Endothelial cell of umbilical vein (primary cell): ENCODE results near the gene SLC22A17. TPM values are rescaled to one million over a fixed set of nuclear protein-coding genes. Genes with fewer than 3 reads are reported as not detected.
"Not testable (repeated sequence)": the region's sequence is repeated elsewhere in the genome, so short reads cannot be mapped to it uniquely, and the experiment has no call there.

ENCODE experiments used
- BruUV-seq: library from RNA; stranded (reverse); fragments of 400-500 nt; replicated peaks from 2 replicates; lab custom pipeline; 2021; lab: Mats Ljungman, UMichigan
- CTCF ChIA-PET: fragments of 300-600, 350-600 bp; sonication (Branson Sonifier 250); formaldehyde crosslinking; loops from one replicate; lab custom pipeline; 2021; ENCODE audit warnings: antibody characterized with exemption, inconsistent platforms; lab: Charles Lee
- POLR2A ChIA-PET: fragments of 300-600, 350-600 bp; sonication (Branson Sonifier 250); formaldehyde crosslinking; loops from one replicate; lab custom pipeline; 2021; ENCODE audit warnings: antibody characterized with exemption, inconsistent platforms; lab: Charles Lee
- DNase-seq: peaks from one replicate; pipeline ENCODE4 v3.0.0-alpha.2; 2011; ENCODE audit warnings: low read depth, low spot score
- FAIRE-seq: peaks from 2 replicates; lab custom pipeline; 2011; peaks lifted over from hg19 to GRCh38; lab: Jason Lieb, UNC
- H2AFZ ChIP-seq: 2 replicates; pipeline ENCODE4 v1.6.0; 2012; ENCODE audit warnings: low read depth, low read length, control low read depth, inconsistent platforms
- H3K27ac ChIP-seq: 2 replicates; pipeline ENCODE4 v1.5.1; 2011; ENCODE audit warnings: low read depth, mild to moderate bottlenecking, control low read depth, low read length, moderate library complexity; ENCODE audit not compliant: insufficient read depth
- H3K27me3 ChIP-seq, 2 experiments: 2 replicates each; pipeline versions ENCODE4 v1.6.0 to v1.6.1; 2011; ENCODE audit warnings: low read length in 2 of 2, mixed read lengths in 1 of 2; ENCODE audit not compliant: control insufficient read depth in 2 of 2, insufficient read depth in 2 of 2
- H3K36me3 ChIP-seq, 2 experiments: 2 replicates in 1 of 2; 3 replicates in 1 of 2; pipeline ENCODE4 v1.5.1; 2011; ENCODE audit warnings: low read length in 2 of 2, mild to moderate bottlenecking in 1 of 2, moderate library complexity in 1 of 2; ENCODE audit not compliant: control insufficient read depth in 2 of 2, insufficient read depth in 2 of 2; ENCODE audit errors: extremely low read depth in 1 of 2
- H3K4me1 ChIP-seq: 3 replicates; pipeline ENCODE4 v1.5.1; 2011; ENCODE audit warnings: mild to moderate bottlenecking, low read length; ENCODE audit not compliant: control insufficient read depth, insufficient read depth; ENCODE audit errors: extremely low read depth
- H3K4me2 ChIP-seq: 2 replicates; pipeline ENCODE4 v1.6.1; 2011; ENCODE audit warnings: low read length, control low read depth, mixed read lengths; ENCODE audit not compliant: insufficient read depth
- H3K4me3 ChIP-seq, 3 experiments: fragments of 200-600 bp in 1 of 3; sonication (generic), shearing (Covaris generic) in 1 of 3; replicated peaks in 1 of 3; 2 replicates each; pipeline ENCODE4 v1.5.1; 2011 to 2016; ENCODE audit warnings: control low read depth in 3 of 3, low read length in 3 of 3, mild to moderate bottlenecking in 2 of 3, inconsistent platforms in 1 of 3, low read depth in 1 of 3, moderate library complexity in 1 of 3; ENCODE audit not compliant: insufficient read depth in 1 of 3
- H3K79me2 ChIP-seq: 2 replicates; pipeline ENCODE4 v1.6.0; 2012; ENCODE audit warnings: low read length, inconsistent platforms; ENCODE audit not compliant: control insufficient read depth, insufficient read depth
- H3K9ac ChIP-seq: replicated peaks from 2 replicates; pipeline ENCODE3; 2011; ENCODE audit warnings: low read length, control low read depth; ENCODE audit not compliant: insufficient read depth; ENCODE audit errors: extremely low read depth
- H3K9me1 ChIP-seq: replicated peaks from 3 replicates; pipeline ENCODE4 v1.6.0; 2011; ENCODE audit warnings: mild to moderate bottlenecking, low read length; ENCODE audit not compliant: control insufficient read depth, insufficient read depth; ENCODE audit errors: extremely low read depth
- H3K9me3 ChIP-seq: replicated peaks from 2 replicates; pipeline ENCODE4 v1.5.1; 2012; ENCODE audit warnings: low read length, inconsistent platforms; ENCODE audit not compliant: control insufficient read depth, insufficient read depth
- H4K20me1 ChIP-seq: replicated peaks from 2 replicates; pipeline ENCODE3; 2011; ENCODE audit warnings: mild to moderate bottlenecking, low read length; ENCODE audit not compliant: control insufficient read depth, insufficient read depth; ENCODE audit errors: extremely low read depth
- EZH2 ChIP-seq: IDR thresholded peaks from 2 replicates; pipeline ENCODE4 v1.6.1; 2012; ENCODE audit warnings: borderline replicate concordance, low read depth, mild to moderate bottlenecking, moderate library complexity, low read length, inconsistent platforms; ENCODE audit not compliant: severe bottlenecking
- FOS ChIP-seq: IDR thresholded peaks from 2 replicates; pipeline ENCODE4 v1.6.1; 2011; ENCODE audit warnings: mild to moderate bottlenecking, low read length, moderate library complexity, borderline replicate concordance; ENCODE audit not compliant: insufficient read depth
- GATA2 ChIP-seq: IDR thresholded peaks from 2 replicates; pipeline ENCODE4 v1.7.0; 2011; ENCODE audit warnings: low read depth, mild to moderate bottlenecking, moderate library complexity, mixed read lengths, low read length; ENCODE audit not compliant: insufficient read length, insufficient read depth
- JUN ChIP-seq: IDR thresholded peaks from 2 replicates; pipeline ENCODE4 v1.6.1; 2011; ENCODE audit warnings: borderline replicate concordance, low read depth; ENCODE audit not compliant: insufficient read length, insufficient read depth
- MYC ChIP-seq: IDR thresholded peaks from one replicate; pipeline ENCODE4 v1.6.1; 2011; ENCODE audit warnings: mild to moderate bottlenecking, low read depth, low read length
- POLR2A ChIP-seq: IDR thresholded peaks from 2 replicates; pipeline ENCODE4 v1.6.1; 2012; ENCODE audit warnings: low read depth, mild to moderate bottlenecking, control low read depth, low read length
- POLR2AphosphoS5 ChIP-seq: IDR thresholded peaks from 2 replicates; pipeline ENCODE4 v1.6.1; 2012; ENCODE audit warnings: low read depth, mild to moderate bottlenecking, control low read depth, low read length, moderate library complexity; ENCODE audit not compliant: insufficient read depth
- dilution Hi-C: fragments of 300-500 bp; cut with MboI; formaldehyde crosslinking; loops from one replicate; pipeline ENCODE4 v1.15.0; 2019; ENCODE audit warnings: low sequenced_read_pairs; ENCODE audit not compliant: extremely low pct_ligation_motif_present
- intact Hi-C: fragments of 100-400 bp; cut with micrococcal nuclease; formaldehyde crosslinking; loops from one replicate; pipeline ENCODE4 v1.10.0; 2022
- polyA plus RNA-seq, 4 experiments: library from polyadenylated mRNA; depleted of rRNA in 3 of 4; stranded (reverse) in 3 of 4; unstranded in 1 of 4; fragments of >200 nt; gene quantifications; 2 replicates each; pipeline versions ENCODE4 v1.2.1 to v1.2.3, GENCODE V29; 2011 to 2012; ENCODE audit warnings: missing spikeins in 1 of 4
- total RNA-seq: library from RNA; stranded (reverse); gene quantifications from 2 replicates; pipeline ENCODE4 v1.2.3, GENCODE V29; 2021
- TF ChIP-seq, protein P1 (sequence below), 2 donors: IDR thresholded peaks; 1 replicate in 1 of 2; 2 replicates in 1 of 2; pipeline ENCODE4 v1.5.1; 2011; ENCODE audit warnings: low read length in 2 of 2, mild to moderate bottlenecking in 2 of 2, moderate library complexity in 2 of 2, control low read depth in 1 of 2, inconsistent platforms in 1 of 2, low read depth in 1 of 2; ENCODE audit not compliant: insufficient read depth in 1 of 2; ENCODE audit errors: extremely low read depth in 1 of 2
- TF ChIP-seq, protein P2 (sequence below): IDR thresholded peaks from 2 replicates; pipeline ENCODE4 v1.6.1; 2011; ENCODE audit not compliant: insufficient read depth, insufficient read length

SLC22A17 gene
- total and polyA plus RNA-seq, 2 donors (not counting 3 experiments of a cell fraction or from before 2014, with no cell fraction given) = 2.9 to 4.6 TPM

DNA sequence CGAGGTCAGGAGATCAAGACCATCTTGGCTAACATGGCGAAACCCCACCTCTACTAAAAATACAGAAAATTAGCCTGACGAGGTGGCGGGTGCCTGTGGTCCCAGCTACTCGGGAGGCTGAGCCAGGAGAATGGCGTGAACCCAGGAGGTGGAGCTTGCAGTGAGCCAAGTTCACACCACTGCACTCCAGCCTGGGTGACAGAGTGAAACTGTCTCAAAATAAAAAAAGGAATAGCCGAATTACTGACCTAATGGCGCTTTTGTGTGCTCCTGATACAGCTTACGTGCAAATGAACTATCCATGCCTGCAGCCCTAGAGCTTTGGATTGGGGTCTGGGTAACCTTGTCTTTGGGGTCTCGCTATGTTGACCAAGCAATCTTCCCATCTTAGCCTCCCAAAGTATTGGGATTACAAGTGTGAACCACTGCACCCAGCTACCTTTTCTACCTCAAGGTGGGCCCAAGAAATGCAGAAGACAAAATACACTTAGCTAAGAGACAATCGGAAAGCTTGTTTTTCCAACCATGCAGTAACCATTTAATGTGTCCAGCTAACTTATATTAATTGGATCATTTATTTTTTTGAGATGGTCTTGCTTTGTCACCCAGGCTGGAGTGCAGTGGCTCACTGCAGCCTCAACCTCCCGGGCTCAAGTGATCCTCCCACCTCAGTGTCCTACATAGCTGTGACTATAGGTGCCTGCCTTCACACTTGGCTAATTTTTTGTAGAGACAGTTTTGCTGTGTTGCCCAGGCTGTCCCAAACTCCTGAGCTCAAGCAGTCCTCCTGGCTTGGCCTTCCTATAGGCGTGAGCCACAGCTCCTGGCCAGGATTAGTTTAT, 26.0 kb downstream of the SLC22A17 start:
- no peak overlapping the region for H3K4me3 ChIP-seq
- FAIRE-seq = peak; percentile 49
- TF ChIP-seq, protein P1, sequence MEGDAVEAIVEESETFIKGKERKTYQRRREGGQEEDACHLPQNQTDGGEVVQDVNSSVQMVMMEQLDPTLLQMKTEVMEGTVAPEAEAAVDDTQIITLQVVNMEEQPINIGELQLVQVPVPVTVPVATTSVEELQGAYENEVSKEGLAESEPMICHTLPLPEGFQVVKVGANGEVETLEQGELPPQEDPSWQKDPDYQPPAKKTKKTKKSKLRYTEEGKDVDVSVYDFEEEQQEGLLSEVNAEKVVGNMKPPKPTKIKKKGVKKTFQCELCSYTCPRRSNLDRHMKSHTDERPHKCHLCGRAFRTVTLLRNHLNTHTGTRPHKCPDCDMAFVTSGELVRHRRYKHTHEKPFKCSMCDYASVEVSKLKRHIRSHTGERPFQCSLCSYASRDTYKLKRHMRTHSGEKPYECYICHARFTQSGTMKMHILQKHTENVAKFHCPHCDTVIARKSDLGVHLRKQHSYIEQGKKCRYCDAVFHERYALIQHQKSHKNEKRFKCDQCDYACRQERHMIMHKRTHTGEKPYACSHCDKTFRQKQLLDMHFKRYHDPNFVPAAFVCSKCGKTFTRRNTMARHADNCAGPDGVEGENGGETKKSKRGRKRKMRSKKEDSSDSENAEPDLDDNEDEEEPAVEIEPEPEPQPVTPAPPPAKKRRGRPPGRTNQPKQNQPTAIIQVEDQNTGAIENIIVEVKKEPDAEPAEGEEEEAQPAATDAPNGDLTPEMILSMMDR (IDR thresholded peaks at IDR 0.05; ENCODE audit: extremely low read depth in 1 of 2, insufficient read depth in 1 of 2, low read depth in 1 of 2, low read length in 2 of 2) = no peak
- TF ChIP-seq, protein P2, sequence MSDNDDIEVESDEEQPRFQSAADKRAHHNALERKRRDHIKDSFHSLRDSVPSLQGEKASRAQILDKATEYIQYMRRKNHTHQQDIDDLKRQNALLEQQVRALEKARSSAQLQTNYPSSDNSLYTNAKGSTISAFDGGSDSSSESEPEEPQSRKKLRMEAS = no peak
- TF ChIP-seq JUN (no peak), GATA2 (no peak), EZH2 (no peak), POLR2AphosphoS5 (peak; percentile 37), MYC (no peak), FOS (no peak), POLR2A (peak; percentile 47)
- no peak overlapping the region for H3K4me2 ChIP-seq
- H3K9me1 ChIP-seq = no peaks in the 10 kb centered on the region
- dilution Hi-C loops = no loop called here
- intact Hi-C loops = no loop called here
- no peaks in the 10 kb centered on the region for H3K27me3 ChIP-seq
- no peak overlapping the region for H3K27ac ChIP-seq
- no peak overlapping the region for H3K9ac ChIP-seq
- H3K4me1 ChIP-seq = peaks cover 10% of the 10 kb centered on the region
- peaks cover 23% of the 10 kb centered on the region for H3K79me2 ChIP-seq
- peaks cover 10 to 15% of the 10 kb centered on the region in 2 experiments for H3K36me3 ChIP-seq
- POLR2A ChIA-PET = interaction anchor here (1.0 kb wide), 1 partner anchor 229 kb away, joined by 3 read pairs; the partner anchor contains the start of gene THTPA
- CTCF ChIA-PET = interaction anchor here (0.8 to 5.0 kb wide), 12 partner anchors 20 to 236 kb away, joined by 3 to 48 read pairs (median 4); partner anchors contain the start of gene BCL2L2
- no peak for DNase-seq
- H2AFZ ChIP-seq = no peak overlapping the region
- BruUV-seq = no TSS peak
- no peaks in the 10 kb centered on the region for H3K9me3 ChIP-seq
- H4K20me1 ChIP-seq = no peaks in the 10 kb centered on the region

DNA sequence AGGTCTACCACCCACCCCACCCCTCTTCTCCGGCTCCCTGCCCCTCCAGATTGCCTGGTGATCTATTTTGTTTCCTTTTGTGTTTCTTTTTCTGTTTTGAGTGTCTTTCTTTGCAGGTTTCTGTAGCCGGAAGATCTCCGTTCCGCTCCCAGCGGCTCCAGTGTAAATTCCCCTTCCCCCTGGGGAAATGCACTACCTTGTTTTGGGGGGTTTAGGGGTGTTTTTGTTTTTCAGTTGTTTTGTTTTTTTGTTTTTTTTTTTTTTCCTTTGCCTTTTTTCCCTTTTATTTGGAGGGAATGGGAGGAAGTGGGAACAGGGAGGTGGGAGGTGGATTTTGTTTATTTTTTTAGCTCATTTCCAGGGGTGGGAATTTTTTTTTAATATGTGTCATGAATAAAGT, 26.9 kb downstream of the SLC22A17 start:
- H3K27ac ChIP-seq, dilution Hi-C loops, H2AFZ ChIP-seq, FAIRE-seq, H3K9me1 ChIP-seq, BruUV-seq, H3K9ac ChIP-seq, DNase-seq, H3K27me3 ChIP-seq, intact Hi-C loops, H4K20me1 ChIP-seq, H3K9me3 ChIP-seq, H3K4me3 ChIP-seq, H3K4me2 ChIP-seq, H3K4me1 ChIP-seq: not testable (repeated sequence)
- ChIA-PET CTCF (interaction anchor here (1.9 to 5.0 kb wide), 2 partner anchors 55 to 234 kb away, joined by 11 to 48 read pairs; no protein-coding TSS in a partner anchor), POLR2A (interaction anchor here (1.0 kb wide), 1 partner anchor 230 kb away, joined by 3 read pairs; the partner anchor contains the start of gene THTPA)
- peaks cover 10 to 15% of the 10 kb centered on the region in 2 experiments for H3K36me3 ChIP-seq
- peaks cover 25% of the 10 kb centered on the region for H3K79me2 ChIP-seq
